ENCODE measurements around the gene ZFYVE28.

ZFYVE28 gene

GRCh38 chr4:2428496-2429213 is 10.2 kb upstream of the ZFYVE28 start:
- DNase-seq (ENCODE audit: low read depth) = no peak

DNA sequence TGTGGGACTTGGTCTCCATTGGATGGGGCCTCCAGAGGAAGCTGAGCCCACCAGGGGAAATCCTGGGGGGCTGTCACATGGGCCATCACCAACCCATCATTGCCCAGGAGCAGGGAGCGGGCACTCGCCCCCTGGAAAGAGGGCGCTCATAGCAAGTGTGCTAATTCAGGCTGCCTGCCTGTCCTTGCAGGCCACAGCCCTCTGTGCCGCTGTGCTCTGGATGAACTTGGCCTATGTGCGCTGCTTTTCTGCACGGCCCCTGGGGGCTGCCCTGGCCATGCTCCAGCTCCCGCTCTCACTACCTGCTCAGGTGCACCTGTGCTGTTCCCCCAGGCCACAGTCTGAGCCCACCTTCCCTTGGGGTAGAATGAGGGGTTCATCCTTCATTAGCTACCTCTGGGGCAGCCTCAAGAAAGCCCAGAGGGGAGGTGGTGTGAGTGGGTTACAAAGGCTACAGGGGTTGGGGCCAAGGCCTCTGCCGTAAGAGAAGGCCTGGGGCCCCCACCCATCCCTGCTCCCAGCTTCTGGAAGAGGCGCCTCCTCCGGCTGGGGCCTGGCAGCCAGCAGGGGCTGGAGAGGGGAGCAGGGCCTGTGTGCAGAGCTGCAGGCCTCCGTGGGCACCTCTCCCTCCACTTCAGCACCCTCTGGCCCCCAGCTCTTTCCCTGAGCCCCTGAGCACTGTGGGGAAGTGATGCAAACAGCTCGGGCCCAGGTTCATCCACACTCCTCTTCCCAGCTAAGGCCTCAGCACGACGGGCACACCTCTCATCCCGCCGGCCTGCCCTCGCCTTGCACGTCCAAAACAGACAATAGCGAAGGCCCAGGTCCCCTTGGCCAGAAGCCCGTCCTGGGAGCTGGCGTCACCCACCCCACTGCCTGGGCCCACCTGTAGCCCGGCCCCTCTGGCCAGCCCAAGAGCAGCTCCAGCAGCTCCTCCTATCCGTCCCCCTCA is 9.2 kb upstream of the ZFYVE28 start:
- DNase-seq (ENCODE audit: low read depth) = no peak

DNA sequence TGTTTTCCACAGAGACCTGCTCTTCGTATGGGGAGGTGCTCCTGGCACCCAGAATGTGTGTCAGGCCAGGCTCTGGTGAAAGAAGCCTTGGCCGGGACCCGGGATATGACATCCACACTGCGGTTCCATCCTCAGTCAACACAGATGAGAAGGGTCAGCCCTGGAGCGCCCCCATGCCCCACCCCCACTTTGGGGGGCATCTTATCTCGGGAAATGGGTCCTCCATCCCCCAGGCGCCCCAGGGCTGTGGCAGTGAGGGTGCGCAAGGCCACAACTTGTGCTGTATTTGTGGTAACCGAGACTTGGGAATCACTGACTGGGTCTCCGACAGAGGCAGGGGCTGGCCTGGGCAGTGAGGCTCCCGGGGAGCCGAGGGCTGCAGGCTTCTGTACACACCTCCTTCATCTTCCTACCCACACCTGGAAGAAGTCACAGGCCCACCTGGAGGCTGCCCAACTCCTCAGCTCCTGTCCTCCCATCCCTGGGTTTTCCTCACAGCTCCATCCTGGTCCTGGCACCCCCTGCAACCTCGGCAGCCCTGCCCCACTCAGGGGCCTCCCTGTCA is 8.3 kb upstream of the ZFYVE28 start:
- no peak for DNase-seq (ENCODE audit: low read depth)

GRCh38 chr4:2426069-2426397 is 7.6 kb upstream of the ZFYVE28 start:
- DNase-seq (ENCODE audit: low read depth) = no peak

- no peak for DNase-seq (ENCODE audit: low read depth)
These were observed 7.1 kb upstream of the ZFYVE28 start for GRCh38 chr4:2425386-2426068.

DNA sequence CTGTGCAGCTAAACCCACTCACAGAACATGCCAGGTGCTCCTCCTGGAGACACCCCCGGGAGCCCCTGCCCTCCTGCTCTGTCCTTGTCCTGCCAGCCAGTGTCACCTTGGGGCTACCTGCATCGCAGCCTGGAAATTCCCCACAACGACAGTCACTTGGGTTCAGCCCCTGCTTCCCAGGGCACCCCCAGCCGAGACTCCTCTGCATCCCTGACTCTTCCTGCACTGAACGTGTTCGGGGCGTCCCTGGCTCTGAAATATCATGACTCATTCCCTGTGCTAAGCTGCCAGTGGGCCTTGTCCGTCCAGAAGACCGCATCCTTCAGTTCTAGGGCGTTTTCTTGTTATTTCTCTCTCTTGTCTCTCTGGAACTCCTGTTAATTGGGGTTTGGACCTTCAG is 6.1 kb upstream of the ZFYVE28 start:
- no peak for DNase-seq (ENCODE audit: low read depth)

DNA sequence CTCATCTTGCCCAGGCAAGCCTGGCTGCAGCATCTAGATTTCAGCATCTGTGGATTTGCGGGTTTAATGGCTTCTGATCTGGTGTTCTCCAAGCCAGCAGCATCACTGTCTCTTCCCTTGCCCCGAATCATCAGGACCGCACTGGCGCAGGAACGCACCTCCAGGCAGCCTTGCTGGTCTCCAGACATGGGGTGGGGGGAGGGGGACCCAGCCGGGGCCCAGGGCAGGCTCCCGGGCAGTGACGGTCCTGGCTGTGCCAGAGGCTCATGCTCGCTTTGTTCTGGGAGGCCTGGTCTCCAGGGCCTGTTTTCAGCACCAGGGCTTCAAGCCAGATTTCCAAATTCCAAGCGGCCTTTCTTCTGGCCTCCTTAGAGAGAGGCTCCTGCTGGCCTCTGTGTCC is 5.2 kb upstream of the ZFYVE28 start:
- no peak for DNase-seq (ENCODE audit: low read depth)

- no peak for DNase-seq (ENCODE audit: low read depth)
These were observed 4.6 kb upstream of the ZFYVE28 start for GRCh38 chr4:2423066-2423465.

GRCh38 chr4:2421928-2422327 is 3.5 kb upstream of the ZFYVE28 start:
- DNase-seq (ENCODE audit: low read depth) = no peak

DNA sequence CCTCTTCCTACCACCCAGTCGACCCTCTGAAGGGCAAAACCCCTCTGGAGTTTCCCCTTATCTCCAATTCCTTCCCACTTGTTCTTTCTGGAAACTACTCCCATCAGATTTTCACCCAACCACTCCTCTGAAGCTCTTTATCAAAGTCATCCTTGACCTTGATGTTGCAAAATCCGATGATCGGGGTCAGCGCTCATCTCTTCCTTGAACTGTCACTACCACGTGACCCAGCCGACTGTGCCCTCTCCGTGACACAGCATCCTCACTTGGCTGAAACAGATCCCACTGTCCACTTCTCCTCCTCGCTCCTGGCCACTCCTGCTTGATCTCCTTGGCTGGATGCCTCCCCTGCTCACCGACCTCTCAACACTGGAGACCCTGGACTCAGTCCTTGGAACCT is 1.4 kb upstream of the ZFYVE28 start:
- DNase-seq (ENCODE audit: low read depth) = no peak

DNA sequence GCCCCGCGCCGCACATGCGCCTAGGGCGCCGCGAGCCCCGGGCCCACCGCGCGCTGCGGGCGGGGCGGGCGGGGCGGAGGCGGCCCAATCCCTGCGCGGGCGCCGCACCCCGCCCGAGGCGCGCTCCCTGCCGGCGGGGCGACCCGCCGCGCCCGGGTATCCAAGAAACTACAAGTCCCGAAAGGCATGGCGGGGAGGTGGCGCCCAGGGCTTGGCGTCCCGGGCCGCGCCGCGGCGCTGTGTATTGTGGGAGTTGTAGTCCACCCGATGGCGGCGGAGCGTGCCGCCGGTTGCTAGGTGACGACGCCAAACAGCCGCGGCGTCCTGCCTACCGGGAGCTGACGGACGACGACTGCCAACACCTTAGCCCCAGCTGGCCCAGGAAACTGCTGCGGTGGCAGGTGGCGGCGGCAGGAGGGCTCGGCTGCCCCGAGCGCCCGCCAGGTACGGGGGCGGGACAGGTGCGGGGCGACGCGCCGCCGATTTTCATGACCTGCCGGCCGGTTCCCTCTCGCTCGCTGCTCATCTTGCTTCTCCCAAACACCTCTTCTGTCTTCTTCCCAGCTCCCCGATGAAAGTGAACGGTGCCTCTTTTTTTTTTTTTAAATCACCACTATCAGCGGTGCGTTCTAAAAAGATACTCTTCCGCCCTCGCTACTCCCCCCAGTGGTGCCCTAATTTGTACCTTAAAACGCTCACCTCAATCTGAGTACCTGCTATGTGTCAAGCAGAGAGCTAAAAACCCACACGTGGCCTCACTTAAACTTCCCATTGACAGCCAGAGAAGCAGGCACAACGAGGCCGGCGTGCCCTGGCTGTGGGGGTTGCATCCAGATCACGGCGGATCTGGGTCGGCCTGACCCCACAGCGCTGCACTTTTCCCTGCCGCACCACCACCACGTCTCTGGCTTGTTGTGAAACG is 466 bp upstream of the ZFYVE28 start, which contains the start of gene CFAP99:
CFAP99 (plus strand) TSS at position 306 of the 922 bp plus-strand sequence.
- DNase-seq (ENCODE audit: low read depth) = peak; percentile 98

- DNase-seq (ENCODE audit: low read depth) = no peak
These were observed 1.1 kb downstream of the ZFYVE28 start for GRCh38 chr4:2417226-2417764.

GRCh38 chr4:2416564-2417225 is 1.8 kb downstream of the ZFYVE28 start:
- no peak for DNase-seq (ENCODE audit: low read depth)

DNA sequence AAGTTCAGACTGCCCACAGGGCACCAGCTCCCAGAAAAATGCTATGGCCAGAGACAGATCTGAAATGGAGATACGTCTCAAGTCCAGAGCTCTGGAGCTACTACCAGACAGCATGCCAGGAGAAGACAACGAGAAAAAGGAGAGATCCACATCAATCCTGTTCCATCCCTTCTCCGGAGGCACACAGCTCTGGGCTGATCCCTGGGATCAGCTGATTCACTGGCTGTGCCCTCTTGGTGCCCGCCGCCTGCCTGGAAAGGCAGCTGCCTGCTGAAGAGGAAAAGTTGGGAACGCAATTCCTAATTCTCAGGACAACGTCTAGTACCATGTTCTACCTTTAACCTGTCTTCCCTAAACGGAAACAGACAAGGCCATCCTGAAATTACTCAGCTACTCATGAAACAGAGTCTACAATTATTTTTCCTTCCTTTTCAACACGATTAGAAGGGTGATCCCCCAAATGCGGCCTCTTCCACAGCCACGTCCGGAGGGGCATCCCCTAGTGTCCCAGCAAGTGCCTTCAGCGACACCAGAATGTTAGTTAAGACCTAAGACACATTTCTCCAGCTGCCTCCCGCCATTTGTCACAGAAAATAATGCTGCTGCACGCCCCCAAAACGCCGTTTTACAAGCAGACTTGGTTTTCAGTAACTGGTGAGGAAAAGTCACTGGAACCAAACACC is 2.4 kb downstream of the ZFYVE28 start:
- DNase-seq (ENCODE audit: low read depth) = no peak

GRCh38 chr4:2415213-2415612 is 3.2 kb downstream of the ZFYVE28 start:
- no peak for DNase-seq (ENCODE audit: low read depth)

DNA sequence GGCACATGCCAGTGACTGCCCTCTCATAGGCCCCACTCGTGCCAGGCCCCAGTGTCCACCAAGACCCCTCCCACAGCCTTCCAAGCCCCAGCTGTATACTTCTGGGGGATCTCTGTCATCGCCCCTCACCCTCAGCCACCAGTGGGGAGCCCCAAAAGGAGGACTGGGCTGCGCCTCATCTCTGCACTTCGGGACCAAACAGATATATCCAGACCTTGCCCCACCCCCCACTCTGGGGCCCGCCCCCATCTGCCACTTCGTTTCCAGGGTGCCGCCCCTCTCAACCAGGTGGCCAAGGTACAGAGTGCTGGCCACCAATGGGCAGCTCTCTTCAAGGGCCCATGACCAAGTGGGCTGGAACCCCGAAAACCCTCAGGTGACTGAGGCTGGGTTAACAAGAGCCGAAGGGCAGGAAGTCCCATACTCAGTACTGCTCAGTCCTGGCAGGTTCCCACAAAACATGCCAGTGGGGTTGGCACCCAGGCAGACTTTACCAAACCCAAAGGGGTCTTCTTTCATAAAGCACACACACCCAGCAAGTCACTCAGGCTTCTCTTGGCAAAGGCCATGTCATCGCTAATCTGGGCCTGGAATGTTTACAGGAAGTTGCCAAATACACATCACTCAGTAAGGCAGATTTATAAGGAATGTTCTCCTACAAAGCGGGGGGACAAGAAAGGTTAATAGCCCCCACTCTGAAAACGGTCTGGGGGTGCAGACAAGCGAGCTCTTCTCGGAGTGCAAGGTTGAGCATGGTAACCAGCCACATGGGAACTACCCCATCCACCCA is 4.4 kb downstream of the ZFYVE28 start:
- no peak for DNase-seq (ENCODE audit: low read depth)

- peak; percentile 66 for DNase-seq (ENCODE audit: low read depth)
These were observed 5.3 kb downstream of the ZFYVE28 start for GRCh38 chr4:2412885-2413716.

DNA sequence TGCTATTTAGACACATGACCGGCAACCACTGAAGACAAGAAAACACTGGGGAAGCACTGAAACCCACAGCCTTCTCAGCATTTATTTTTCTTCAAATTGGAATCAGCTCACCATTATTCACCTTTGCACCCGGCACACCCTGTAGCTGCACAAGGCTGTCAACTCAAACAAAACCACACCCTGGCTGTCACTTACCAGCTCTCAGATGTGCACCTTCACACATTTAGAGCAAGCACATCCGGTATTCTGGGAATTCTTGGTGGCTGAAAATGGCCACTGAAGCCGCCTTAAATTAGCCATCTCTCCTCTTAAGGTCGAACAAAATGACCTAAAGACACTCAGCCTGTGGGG is 5.9 kb downstream of the ZFYVE28 start:
- peak; percentile 50 for DNase-seq (ENCODE audit: low read depth)
